ENCODE data around the gene CANX.
"Not testable (repeated sequence)": the region's sequence is repeated elsewhere in the genome, so short reads cannot be mapped to it uniquely, and the experiment has no call there.

The CANX gene, protein sequence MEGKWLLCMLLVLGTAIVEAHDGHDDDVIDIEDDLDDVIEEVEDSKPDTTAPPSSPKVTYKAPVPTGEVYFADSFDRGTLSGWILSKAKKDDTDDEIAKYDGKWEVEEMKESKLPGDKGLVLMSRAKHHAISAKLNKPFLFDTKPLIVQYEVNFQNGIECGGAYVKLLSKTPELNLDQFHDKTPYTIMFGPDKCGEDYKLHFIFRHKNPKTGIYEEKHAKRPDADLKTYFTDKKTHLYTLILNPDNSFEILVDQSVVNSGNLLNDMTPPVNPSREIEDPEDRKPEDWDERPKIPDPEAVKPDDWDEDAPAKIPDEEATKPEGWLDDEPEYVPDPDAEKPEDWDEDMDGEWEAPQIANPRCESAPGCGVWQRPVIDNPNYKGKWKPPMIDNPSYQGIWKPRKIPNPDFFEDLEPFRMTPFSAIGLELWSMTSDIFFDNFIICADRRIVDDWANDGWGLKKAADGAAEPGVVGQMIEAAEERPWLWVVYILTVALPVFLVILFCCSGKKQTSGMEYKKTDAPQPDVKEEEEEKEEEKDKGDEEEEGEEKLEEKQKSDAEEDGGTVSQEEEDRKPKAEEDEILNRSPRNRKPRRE

DNA sequence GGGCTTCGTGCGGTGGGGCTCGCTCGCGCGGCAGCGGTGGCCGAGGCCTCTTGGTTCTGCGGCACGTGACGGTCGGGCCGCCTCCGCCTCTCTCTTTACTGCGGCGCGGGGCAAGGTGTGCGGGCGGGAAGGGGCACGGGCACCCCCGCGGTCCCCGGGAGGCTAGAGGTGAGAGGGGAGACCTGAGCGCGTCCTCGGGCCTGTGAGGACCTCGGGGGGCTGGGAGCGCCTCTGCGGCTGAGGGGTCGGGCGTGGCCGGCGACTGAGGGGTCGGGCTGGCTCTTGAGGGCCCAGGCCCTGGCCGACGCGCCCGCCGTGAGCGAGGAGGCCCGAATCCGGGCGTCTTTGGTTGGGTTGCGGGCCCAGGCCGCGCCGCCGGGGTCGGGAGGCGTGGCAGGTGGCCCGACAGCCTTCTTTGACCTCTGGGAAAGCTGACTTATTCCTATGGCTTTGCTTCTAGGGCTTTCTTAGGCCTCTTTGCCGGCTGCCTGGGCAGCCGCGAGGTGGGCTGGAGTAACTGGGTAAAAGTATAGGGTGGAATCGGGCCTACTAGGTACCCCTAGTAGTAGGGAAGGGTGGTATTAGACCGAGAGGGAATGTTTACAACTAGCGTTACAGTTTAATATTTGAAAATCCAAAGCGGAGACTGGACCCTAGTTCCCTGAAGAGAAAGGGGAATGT is at the start of gene CANX:
TSS of gene CANX (plus strand) at position 33 of the 681 bp plus-strand sequence. CDS start 6,715 bp downstream, outside the sequence.
- no peak for DNase-seq

DNA sequence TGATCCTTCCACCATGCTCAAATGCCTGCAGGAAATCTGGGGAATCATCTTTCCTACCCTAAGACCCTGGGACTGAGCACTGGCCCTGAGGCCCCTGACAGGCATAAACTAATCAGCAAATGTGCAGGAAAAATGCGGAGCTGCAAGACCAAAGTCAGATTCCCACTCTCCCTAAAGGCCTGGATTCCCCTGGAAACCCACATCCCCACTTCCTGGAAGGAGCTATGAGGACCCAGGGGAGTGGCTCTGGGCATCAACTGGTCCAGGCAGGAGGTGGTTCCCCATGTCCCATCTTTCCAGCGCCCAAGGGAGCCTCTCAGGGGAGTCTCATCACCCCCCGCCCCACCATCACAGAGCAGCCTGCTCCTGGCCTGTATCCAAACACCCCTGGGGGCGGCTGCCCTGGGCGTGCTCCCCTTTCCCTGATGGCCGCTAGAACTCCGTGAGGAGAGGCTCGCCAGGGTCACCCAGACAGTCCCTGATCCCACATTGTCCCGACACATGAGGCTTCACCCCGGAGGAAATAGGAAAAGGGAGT is 49.5 kb upstream of the CANX start:
- not testable (repeated sequence) for DNase-seq

DNA sequence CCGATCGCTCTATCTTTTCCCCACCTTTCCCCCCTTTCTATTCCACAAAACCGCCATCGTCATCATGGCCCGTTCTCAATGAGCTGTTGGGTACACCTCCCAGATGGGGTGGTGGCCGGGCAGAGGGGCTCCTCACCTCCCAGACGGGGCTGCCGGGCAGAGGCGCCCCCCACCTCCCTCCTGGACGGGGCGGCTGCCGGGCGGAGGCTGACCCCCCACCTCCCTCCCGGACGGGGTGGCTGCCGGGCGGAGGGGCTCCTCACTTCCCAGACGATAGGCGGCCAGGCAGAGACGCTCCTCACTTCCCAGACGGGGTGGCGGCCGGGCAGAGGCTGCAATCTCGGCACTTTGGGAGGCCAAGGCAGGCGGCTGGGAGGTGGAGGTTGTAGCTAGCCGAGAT is 48.5 kb upstream of the CANX start:
- DNase-seq = not testable (repeated sequence)

DNA sequence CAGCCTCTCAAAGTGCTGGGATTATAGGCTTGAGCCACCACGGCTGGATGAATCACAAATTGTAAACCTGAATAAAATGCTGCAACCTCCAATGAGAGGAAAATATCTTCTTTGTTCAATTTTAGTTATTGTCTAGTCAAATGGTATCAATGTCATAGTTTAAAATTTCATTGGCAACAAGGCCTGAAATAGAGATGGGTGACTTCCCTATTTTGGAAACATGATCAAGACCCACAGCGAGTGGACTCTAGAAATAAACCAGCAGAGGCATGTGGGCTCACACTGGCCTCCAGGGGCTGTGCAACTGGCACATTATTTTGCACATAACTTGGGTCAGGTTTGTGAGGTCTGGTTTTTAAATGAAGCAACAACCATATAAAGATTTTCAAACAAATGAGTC is 45.6 kb upstream of the CANX start:
- not testable (repeated sequence) for DNase-seq

DNA sequence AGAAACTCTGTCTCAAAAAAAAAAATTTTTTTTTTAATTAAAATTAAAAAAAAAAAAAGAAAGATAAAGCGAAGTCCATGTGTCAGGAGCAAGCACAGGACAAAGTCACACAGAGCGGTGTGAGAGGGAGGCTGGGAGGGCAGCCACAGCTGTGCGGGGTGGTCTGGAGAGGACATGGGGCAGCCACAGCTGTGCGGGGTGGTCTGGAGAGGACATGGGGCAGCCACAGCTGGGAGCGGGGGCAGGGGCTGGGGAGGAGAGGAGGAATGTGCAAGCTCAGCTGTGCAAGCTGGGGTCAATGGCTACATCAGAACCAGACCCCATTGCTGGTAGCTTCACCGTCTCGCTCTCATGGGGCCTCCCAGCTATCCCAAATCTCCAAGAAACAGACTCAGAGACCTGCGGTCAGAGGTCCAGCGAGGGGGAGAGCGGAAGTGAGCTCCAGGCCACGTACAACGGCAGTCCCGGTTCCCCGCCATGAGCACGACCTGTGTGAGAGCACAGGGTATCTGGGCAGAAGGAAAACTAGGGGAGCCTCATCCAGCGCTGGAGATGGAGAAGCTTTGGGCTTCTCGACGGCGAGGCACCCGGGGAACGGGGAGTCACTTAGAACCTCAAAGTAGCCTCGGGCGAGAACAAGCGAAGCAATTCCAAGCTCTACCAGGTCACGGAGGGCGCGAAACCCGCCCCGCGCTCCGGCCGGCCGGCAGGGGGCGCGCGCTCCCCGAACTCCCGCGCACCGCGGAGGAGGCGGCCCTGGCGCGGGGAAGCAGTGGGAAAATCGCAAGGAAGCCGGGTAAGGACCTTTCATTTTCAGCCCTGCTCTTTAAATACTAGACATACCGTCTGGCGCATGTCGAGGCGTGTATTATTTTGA is 41.2 kb upstream of the CANX start:
- DNase-seq = not testable (repeated sequence)

DNA sequence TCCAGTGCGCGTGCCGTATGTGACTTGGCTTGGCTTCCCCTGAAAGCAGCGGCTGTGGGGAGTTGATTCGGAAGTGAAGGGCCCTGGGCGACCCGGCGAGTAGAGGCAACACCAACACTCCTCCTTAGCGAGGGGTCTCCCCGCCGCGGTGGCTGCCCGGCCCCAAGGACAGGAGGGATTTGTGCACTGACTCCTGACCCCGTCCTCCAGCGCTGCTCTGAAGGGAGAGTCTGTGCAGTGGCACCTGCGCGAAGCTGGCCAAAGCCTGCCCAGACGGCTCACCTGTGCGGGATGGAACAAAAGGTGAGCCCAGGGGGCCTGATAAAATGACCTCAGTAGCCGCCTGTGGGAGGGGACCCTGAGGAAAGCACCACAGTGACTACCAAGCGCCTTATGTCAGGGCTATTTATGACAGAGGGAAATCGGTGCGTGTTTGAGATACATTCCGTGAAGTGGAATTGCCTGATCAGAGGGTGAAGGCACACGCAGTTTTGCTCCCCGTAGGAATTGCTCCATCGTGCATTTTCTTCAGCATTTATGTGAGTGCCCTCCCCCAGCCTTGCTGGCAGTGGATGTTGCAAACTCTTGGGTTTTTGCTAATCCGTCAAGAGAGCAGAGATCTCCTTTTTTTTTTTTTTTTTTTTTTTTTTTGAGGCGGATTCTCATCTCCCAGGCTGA is 40.4 kb upstream of the CANX start:
- not testable (repeated sequence) for DNase-seq

DNA sequence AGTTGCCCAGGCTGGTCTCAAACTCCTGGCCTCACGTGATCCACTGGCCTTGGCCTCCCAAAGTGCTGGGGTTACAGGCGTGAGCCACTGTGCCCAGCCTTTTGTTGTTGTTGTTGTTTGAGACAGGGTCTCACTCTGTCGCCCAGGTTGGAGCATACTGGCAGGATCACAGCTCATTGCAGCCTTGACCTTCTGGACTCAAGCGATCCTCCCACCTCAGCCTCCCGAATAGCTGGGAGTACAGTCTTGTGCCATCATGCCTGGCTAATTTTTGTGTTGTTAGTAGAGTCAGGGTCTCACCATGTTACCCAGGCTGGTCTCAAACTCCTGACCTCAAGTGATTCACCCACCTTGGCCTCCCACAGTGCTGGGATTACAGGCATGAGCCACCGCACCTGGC is 37.1 kb upstream of the CANX start:
- not testable (repeated sequence) for DNase-seq

DNA sequence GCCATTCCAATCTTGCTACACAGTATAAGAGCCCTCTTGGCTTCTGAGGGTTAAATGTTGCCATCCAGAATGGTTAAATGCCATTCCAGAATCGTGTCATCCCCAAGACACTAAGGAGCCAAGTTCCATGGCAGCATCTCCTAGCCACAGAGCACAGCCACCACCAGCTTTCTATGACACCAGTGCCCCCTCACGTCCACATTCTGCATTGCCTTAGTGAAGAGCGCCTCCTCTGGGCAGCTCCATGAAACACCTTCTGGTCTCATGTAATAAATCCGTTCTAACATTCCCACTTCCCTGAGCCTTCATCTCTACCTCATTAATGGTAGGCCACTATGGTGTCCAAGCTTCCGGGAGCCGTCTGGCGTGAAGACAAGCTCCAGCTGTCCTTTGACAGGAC is 30.4 kb upstream of the CANX start:
- DNase-seq = peak; percentile 19 to 36

DNA sequence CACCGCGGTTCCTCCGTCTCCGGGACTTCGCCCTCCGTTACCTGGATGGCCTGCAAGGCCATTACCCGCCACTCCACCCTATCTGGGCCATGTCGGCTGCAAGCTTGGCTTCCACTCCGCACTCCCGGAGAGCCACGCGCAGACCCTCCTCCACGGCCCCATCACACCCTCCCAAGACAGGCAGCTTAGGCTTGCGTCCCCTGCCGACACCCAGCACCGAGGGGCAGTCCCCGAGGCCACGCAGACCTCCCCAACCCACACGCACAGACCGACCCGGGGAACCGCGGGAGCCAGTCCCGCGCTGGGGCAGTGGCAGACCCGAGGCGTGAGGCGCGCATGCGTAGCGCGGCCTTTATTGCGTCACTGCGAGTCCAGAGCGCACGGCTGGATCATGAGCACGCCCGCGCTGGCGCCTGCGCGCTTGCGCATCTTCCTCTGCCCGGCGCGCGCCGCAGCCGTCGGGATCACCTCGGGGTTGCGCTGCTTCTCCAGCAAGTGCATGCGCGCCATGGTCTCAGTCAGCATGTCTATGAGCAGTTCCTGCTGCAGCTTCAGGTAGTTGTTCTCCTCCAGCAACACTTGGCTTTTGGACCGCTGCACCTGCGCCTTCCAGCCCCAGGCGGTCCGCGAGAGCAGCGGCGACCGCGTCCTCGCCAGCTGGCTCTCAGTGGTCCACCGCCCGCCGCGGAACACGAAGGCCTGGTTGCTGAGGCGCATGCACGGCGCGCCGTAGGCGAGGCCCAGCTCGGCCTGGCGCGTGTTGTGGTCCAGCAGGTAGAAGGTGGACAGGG is 20.3 kb upstream of the CANX start:
- peak; percentile 90 to 92 for DNase-seq

DNA sequence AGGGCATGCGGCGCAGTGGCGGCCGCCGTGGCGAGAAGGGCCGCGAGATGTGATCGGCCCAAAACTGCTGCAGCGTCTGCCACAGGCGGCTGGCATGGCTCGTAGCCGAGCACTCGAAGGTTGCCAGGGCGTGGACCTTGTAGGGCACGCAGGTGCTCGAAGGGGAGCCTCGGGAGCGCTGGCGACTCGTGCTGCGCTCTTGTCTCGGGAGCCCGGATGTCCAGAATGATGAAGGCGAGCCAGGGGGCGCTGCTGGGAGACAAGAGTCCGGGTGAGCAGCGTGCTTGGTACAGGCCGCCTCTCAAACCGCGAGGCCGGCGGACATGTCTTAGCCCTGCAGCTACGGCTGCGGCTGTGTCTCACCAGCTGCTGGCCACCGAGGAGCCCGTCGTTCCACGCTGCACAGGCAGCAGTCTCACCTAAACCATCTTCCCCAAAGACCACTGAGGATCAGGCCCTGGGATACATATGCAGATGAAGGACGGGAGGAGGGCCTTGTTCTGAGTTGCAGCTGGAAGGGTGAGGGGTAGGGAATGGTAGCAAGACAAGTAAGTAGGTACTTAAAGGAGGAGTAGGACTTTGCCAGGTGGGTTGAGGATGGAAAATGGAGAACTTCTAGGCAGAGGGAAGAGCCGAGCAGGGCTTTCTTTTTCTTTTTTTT is 19.6 kb upstream of the CANX start:
- peak; percentile 60 to 64 for DNase-seq

DNA sequence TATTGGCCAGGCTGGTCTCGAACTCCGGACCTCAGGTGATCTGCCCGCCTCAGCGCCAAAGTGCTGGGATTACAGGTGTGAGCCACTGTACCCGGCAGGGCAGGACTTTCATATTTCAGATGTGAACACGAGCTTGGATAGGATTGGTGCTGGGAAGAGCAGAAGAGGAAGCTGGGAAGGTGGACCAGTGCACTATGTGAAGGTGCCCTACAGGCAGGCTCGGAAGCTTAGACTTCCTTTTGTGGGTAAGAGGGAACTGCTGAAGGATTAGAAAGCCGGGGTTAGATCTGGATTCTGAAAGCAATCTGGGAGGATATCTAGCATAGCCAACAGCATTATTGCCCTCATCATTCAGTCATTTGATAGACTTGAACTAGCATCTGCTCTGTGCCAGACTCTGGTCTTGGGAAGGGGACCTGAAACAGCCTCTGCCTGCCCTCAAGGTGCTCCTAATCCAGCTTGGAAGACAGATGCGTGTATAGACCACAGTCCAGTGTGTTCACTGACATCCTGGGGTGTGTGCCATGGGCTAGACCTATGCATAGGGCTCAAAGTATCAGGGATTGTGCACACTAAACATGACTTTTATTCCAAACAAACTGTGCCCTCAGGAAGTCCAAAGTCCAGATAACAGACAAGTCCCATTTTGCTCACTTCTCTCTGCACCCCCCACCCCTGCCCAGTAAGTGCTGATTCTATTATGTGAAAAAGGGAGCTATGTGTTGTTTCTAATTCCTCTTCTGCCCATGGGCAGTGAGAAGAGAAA is 18.6 kb upstream of the CANX start:
- DNase-seq = no peak

DNA sequence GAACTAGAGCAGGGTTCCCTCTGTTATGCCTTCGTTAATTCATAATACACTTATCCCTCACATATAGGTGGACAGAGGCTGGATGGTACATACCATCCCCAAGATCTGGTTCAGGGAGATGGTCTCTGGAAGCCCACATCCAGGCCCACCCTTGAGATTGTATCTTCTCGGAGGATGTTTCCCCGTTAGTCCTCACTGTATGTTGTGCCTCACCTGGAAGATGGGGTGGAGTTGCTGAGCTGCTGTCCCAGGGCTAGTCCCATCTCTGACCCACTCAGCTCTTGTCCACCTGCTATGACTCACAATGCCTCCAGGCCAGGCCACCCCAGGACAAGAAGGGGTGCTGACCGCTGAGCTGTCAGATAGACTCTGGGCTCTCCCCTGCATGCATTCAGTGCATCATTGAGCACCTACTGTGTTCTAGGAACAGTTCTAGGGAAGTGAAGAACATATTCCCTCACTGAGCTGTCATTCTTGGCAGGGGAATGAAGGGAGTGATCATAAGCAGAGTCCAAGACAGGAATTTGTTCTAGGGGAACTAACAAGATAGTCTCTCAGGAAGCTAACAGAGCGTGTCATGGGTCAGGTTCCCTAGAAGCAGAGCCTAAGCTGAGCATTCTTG is 17.9 kb upstream of the CANX start, which contains the start of gene CBY3:
TSS of gene CBY3 (minus strand) at position 255 of the 622 bp plus-strand sequence. CDS start at position 139, 116 bp downstream.
- DNase-seq = no peak

DNA sequence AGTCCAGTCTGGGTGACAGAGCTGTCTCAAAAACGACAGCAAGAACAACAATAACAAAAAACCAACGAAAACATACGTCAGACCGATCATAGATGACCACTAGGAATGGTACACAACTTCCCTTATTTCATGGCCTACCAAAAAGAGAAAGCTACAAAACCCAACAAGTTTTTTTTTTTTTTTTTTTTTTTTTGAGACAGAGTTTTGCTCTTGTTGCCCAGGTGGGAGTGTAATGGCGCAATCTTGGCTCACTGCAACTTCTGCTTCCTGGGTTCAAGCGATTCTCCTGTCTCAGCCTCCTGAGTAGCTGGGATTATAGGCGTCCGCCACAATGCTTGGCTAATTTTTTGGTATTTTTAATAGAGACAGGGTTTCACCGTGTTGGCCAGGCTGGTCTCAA is 9.6 kb upstream of the CANX start:
- not testable (repeated sequence) for DNase-seq

DNA sequence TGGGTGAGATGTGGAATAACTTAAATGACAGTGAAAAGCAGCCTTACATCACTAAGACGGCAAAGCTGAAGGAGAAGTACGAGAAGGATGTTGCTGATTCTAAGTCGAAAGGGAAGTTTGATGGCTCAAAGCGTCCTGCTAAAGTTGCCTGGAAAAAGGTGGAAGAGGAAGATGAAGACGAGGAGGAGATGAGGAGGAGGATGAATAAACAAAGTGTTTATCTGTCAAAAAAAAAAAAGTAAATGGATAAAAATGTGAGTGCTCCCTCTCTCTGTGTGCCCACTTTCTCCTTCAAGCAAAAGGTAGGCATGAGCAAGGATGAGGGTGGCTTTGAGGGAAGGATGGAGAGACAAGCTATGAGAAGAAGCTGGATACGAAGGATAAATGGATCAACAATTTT is 4.2 kb upstream of the CANX start:
- DNase-seq = no peak

DNA sequence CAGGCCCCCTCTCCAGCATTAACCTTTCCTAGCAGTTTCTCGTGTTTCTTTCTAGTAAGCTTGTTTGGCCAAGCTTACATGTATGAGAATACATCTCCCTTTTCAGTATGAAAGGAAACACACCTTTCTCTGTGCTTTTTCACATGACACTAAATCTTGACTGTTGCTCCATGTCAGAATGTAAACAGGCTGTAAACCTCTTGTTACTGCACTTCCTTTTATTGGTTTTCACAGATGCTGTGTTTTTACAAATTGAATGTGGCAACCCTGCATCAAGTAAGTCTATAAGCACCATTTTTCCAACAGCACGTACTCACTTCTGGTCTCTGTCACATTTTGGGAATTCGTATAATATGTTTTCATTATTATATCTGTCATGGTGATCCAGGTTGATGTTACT is 2.2 kb upstream of the CANX start:
- DNase-seq = no peak

DNA sequence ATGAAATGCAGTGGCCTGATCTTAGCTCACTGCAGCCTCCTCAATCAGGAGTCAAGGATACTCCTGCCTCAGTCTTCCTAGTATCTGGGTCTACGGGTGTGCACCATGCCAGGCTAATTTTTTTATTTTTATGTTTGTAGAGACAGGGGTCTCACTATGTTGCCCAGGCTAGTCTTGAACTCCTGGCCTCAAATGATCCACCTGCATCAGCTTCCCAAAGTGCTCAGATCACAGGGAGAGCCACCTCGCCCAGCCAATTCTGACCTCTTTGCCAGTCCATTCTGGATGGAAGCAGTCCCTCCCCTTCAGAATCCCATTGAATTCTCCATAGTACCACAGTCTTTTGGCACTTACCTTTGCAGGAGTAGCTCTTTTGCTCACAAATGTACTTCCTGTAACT is 1.7 kb upstream of the CANX start:
- DNase-seq = no peak

DNA sequence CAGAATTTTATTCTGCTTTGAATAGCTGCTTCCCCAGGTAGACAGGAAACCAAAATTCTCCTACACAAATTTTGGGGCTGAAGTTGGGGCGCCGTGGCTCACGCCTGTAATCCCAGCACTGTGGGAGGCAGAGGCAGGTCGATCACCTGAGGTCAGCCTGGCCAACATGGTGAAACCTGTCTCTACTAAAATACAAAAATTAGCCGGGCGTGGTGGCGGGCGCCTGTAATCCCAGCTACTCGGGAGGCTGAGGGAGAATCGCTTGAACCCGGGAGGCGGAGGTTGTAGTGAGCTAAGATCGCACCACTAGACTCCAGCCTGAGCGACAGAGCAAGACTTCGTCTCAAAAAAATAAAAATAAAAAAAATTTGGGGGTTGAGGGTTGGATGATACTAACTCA is 1.2 kb upstream of the CANX start:
- not testable (repeated sequence) for DNase-seq

DNA sequence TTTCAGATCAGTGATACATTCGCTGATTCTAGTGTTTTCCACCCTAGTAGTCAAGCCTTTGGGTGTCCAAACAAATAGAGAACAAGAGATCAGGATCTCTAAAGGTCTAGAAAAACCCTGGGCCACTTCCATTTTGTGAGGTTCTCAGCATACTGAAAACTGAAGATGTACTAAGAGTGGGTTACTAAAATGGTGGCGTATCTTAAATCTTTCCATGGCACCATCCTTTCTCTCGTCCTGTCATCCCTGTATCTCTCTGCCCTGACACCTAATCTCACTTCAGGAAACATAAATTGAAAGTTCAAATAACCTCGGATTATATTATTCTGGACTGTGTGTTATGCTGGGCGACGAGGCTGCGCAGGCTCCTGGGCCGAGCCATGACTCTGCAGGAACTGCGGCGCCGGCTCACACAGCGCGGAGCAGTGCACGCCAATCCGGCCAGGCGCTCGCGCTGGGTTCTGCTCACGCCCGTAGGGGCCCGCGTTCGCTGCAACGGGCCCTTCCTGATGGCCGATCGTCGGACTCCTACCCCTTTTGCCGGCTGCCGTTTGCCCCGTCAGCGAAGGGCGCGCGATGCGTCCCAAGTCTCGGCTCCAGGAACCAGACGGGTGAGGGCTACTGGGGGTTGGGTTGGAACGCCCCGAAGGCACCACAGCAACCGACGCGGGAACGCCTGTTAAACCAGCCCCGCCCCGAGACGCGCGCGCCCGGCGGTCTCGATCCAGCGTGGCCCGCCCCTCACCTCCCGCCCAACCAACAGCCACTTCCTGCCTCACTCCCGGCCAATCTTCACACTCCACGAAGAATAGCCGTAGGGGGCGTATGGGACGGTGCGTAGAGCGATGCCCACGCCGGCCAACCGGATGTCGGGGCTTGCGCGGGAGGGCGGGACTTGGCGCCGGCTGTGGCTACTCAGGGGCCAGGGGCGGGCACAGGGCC is 503 bp upstream of the CANX start:
- peak; percentile 95 to 98 for DNase-seq

Measured in stimulated activated CD4-positive, alpha-beta T cell treated with anti-CD3 and anti-CD28 coated beads, Interleukin-2, amount 100 ng/mL, for 48 hours (primary cell).